ENCODE data around the gene PHF2.

PHF2 gene

GRCh38 chr9:93613791-93614190 is 37.4 kb downstream of the PHF2 start:
- Histone ChIP-seq H3K36me3 (ENCODE audit: control insufficient read depth, insufficient read depth, low read length) (no peaks in the 10 kb centered on the region), H3K79me2 (peaks cover 40% of the 10 kb centered on the region), H2AFZ (no peak overlapping the region), H3K4me2 (ENCODE audit: low read length) (no peak overlapping the region), H3K4me3 (ENCODE audit: low read depth, low read length) (no peak overlapping the region), H3K9me3 (ENCODE audit: control insufficient read depth, low read length) (no peaks in the 10 kb centered on the region), H3K4me1 (no peaks in the 10 kb centered on the region), H3K27ac (no peak overlapping the region), H3K9ac (no peak overlapping the region), H3K27me3 (ENCODE audit: control insufficient read depth, insufficient read depth, low read length) (no peaks in the 10 kb centered on the region)
- TF ChIP-seq CTCF (IDR thresholded peaks at IDR 0.05): no peak

GRCh38 chr9:93614830-93615468 is 38.6 kb downstream of the PHF2 start:
- Histone ChIP-seq H3K27me3 (ENCODE audit: control insufficient read depth, insufficient read depth, low read length) (no peaks in the 10 kb centered on the region), H3K27ac (no peak overlapping the region), H3K9ac (no peak overlapping the region), H3K4me1 (no peaks in the 10 kb centered on the region), H3K79me2 (peaks cover 47% of the 10 kb centered on the region), H3K4me2 (ENCODE audit: low read length) (no peak overlapping the region), H3K9me3 (ENCODE audit: control insufficient read depth, low read length) (no peaks in the 10 kb centered on the region), H3K4me3 (ENCODE audit: low read depth, low read length) (no peak overlapping the region), H3K36me3 (ENCODE audit: control insufficient read depth, insufficient read depth, low read length) (no peaks in the 10 kb centered on the region), H2AFZ (no peak overlapping the region)
- TF ChIP-seq CTCF (IDR thresholded peaks at IDR 0.05): no peak

- H3K4me1 ChIP-seq: no peaks in the 10 kb centered on the region
- H3K36me3 ChIP-seq (ENCODE audit: control insufficient read depth, insufficient read depth, low read length): no peaks in the 10 kb centered on the region
- no peak overlapping the region for H2AFZ ChIP-seq
- peaks cover 47% of the 10 kb centered on the region for H3K79me2 ChIP-seq
- H3K27me3 ChIP-seq (ENCODE audit: control insufficient read depth, insufficient read depth, low read length): no peaks in the 10 kb centered on the region
- H3K4me2 ChIP-seq (ENCODE audit: low read length): no peak overlapping the region
- H3K27ac ChIP-seq: no peak overlapping the region
- no peaks in the 10 kb centered on the region for H3K9me3 ChIP-seq (ENCODE audit: control insufficient read depth, low read length)
- H3K9ac ChIP-seq: no peak overlapping the region
- no peak for TF ChIP-seq CTCF (IDR thresholded peaks at IDR 0.05)
- H3K4me3 ChIP-seq (ENCODE audit: low read depth, low read length): no peak overlapping the region
These were observed 39.7 kb downstream of the PHF2 start for GRCh38 chr9:93616044-93616443.

GRCh38 chr9:93617273-93617672 is 40.9 kb downstream of the PHF2 start:
- peaks cover 47% of the 10 kb centered on the region for H3K79me2 ChIP-seq
- no peak overlapping the region for H3K9ac ChIP-seq
- no peaks in the 10 kb centered on the region for H3K27me3 ChIP-seq (ENCODE audit: control insufficient read depth, insufficient read depth, low read length)
- H2AFZ ChIP-seq: no peak overlapping the region
- no peak overlapping the region for H3K4me3 ChIP-seq (ENCODE audit: low read depth, low read length)
- no peak overlapping the region for H3K4me2 ChIP-seq (ENCODE audit: low read length)
- no peaks in the 10 kb centered on the region for H3K9me3 ChIP-seq (ENCODE audit: control insufficient read depth, low read length)
- TF ChIP-seq CTCF (IDR thresholded peaks at IDR 0.05): no peak
- no peaks in the 10 kb centered on the region for H3K4me1 ChIP-seq
- no peak overlapping the region for H3K27ac ChIP-seq
- no peaks in the 10 kb centered on the region for H3K36me3 ChIP-seq (ENCODE audit: control insufficient read depth, insufficient read depth, low read length)

GRCh38 chr9:93619272-93619775 is 42.9 kb downstream of the PHF2 start:
- H3K4me3 ChIP-seq (ENCODE audit: low read depth, low read length): no peak overlapping the region
- H2AFZ ChIP-seq: no peak overlapping the region
- H3K4me2 ChIP-seq (ENCODE audit: low read length): no peak overlapping the region
- no peak for TF ChIP-seq CTCF (IDR thresholded peaks at IDR 0.05)
- H3K27ac ChIP-seq: no peak overlapping the region
- H3K36me3 ChIP-seq (ENCODE audit: control insufficient read depth, insufficient read depth, low read length): no peaks in the 10 kb centered on the region
- no peaks in the 10 kb centered on the region for H3K27me3 ChIP-seq (ENCODE audit: control insufficient read depth, insufficient read depth, low read length)
- no peaks in the 10 kb centered on the region for H3K4me1 ChIP-seq
- no peaks in the 10 kb centered on the region for H3K9me3 ChIP-seq (ENCODE audit: control insufficient read depth, low read length)
- H3K9ac ChIP-seq: no peak overlapping the region
- H3K79me2 ChIP-seq: peaks cover 49% of the 10 kb centered on the region
